ENCODE data around the gene HSPB9.

The HSPB9 gene

GRCh38 chr17:42090964-42091790 is 31.4 kb upstream of the HSPB9 start:
- Histone ChIP-seq H3K27me3 (ENCODE audit: insufficient read depth, low read length, poor library complexity) (no peaks in the 10 kb centered on the region), H2BK5ac (ENCODE audit: low read length) (no peak overlapping the region), H3K23ac (ENCODE audit: low read length) (no peak overlapping the region), H3K4ac (ENCODE audit: low read depth, low read length) (no peak overlapping the region), H3K79me2 (ENCODE audit: control insufficient read depth, insufficient read depth, low read length) (no peaks in the 10 kb centered on the region), H2BK15ac (replicated peaks; ENCODE audit: low read depth) (no peak overlapping the region), H3K56ac (ENCODE audit: low read length) (no peak overlapping the region), H3K36me3 (ENCODE audit: control insufficient read depth, insufficient read depth, low read length) (no peaks in the 10 kb centered on the region), H3K4me1 (ENCODE audit: control insufficient read depth, low read depth, low read length) (no peaks in the 10 kb centered on the region), H3K4me3 (ENCODE audit: low read length) (no peak overlapping the region), H3K79me1 (ENCODE audit: low read length) (no peaks in the 10 kb centered on the region), H3K27ac (ENCODE audit: low read depth, low read length) (no peak overlapping the region), H2BK120ac (ENCODE audit: low read depth, low read length) (no peak overlapping the region), H4K8ac (ENCODE audit: low read depth, low read length) (no peak overlapping the region), H3K4me2 (ENCODE audit: low read length) (no peak overlapping the region), H4K5ac (ENCODE audit: low read length) (no peak overlapping the region), H3K18ac (ENCODE audit: low read length) (no peak overlapping the region), H3K9ac (ENCODE audit: low read length) (no peak overlapping the region), H2AK5ac (ENCODE audit: low read length) (no peak overlapping the region)
- DNase-seq, result no peak
- no CpG with 5 or more reads among the region's 8 CpGs for WGBS (ENCODE audit: extremely low coverage, insufficient coverage, low lambda C conversion rate)

- Histone ChIP-seq H3K27me3 (ENCODE audit: insufficient read depth, low read length, poor library complexity) (peaks cover 10% of the 10 kb centered on the region), H3K56ac (ENCODE audit: low read length) (no peak overlapping the region), H3K4me3 (ENCODE audit: low read length) (no peak overlapping the region), H3K18ac (ENCODE audit: low read length) (no peak overlapping the region), H3K23ac (ENCODE audit: low read length) (no peak overlapping the region), H2BK5ac (ENCODE audit: low read length) (no peak overlapping the region), H4K8ac (ENCODE audit: low read depth, low read length) (no peak overlapping the region), H3K9ac (ENCODE audit: low read length) (no peak overlapping the region), H2BK120ac (ENCODE audit: low read depth, low read length) (no peak overlapping the region), H3K4me2 (ENCODE audit: low read length) (no peak overlapping the region), H3K36me3 (ENCODE audit: control insufficient read depth, insufficient read depth, low read length) (no peaks in the 10 kb centered on the region), H3K27ac (ENCODE audit: low read depth, low read length) (no peak overlapping the region), H4K5ac (ENCODE audit: low read length) (no peak overlapping the region), H2AK5ac (ENCODE audit: low read length) (no peak overlapping the region), H2BK15ac (replicated peaks; ENCODE audit: low read depth) (no peak overlapping the region), H3K79me1 (ENCODE audit: low read length) (no peaks in the 10 kb centered on the region), H3K4ac (ENCODE audit: low read depth, low read length) (no peak overlapping the region), H3K4me1 (ENCODE audit: control insufficient read depth, low read depth, low read length) (no peaks in the 10 kb centered on the region), H3K79me2 (ENCODE audit: control insufficient read depth, insufficient read depth, low read length) (no peaks in the 10 kb centered on the region)
- WGBS (ENCODE audit: extremely low coverage, insufficient coverage, low lambda C conversion rate), result no CpG with 5 or more reads among the region's 6 CpGs
- no peak for DNase-seq
Observed at GRCh38 chr17:42092939-42093338, 29.7 kb upstream of the HSPB9 start.

- Histone ChIP-seq H3K9ac (ENCODE audit: low read length) (no peak overlapping the region), H3K4ac (ENCODE audit: low read depth, low read length) (no peak overlapping the region), H3K36me3 (ENCODE audit: control insufficient read depth, insufficient read depth, low read length) (no peaks in the 10 kb centered on the region), H4K5ac (ENCODE audit: low read length) (no peak overlapping the region), H2BK120ac (ENCODE audit: low read depth, low read length) (no peak overlapping the region), H2BK15ac (replicated peaks; ENCODE audit: low read depth) (no peak overlapping the region), H3K27ac (ENCODE audit: low read depth, low read length) (no peak overlapping the region), H3K4me2 (ENCODE audit: low read length) (no peak overlapping the region), H3K27me3 (ENCODE audit: insufficient read depth, low read length, poor library complexity) (peaks cover 11% of the 10 kb centered on the region), H3K4me3 (ENCODE audit: low read length) (no peak overlapping the region), H3K4me1 (ENCODE audit: control insufficient read depth, low read depth, low read length) (no peaks in the 10 kb centered on the region), H4K8ac (ENCODE audit: low read depth, low read length) (no peak overlapping the region), H3K79me2 (ENCODE audit: control insufficient read depth, insufficient read depth, low read length) (no peaks in the 10 kb centered on the region), H3K23ac (ENCODE audit: low read length) (no peak overlapping the region), H3K79me1 (ENCODE audit: low read length) (no peaks in the 10 kb centered on the region), H2BK5ac (ENCODE audit: low read length) (no peak overlapping the region), H3K18ac (ENCODE audit: low read length) (no peak overlapping the region), H2AK5ac (ENCODE audit: low read length) (no peak overlapping the region), H3K56ac (ENCODE audit: low read length) (no peak overlapping the region)
- no CpG with 5 or more reads among the region's 12 CpGs for WGBS (ENCODE audit: extremely low coverage, insufficient coverage, low lambda C conversion rate)
- no peak for DNase-seq
Observed at GRCh38 chr17:42094375-42095069, 28.1 kb upstream of the HSPB9 start.

GRCh38 chr17:42096360-42097111 is 26.1 kb upstream of the HSPB9 start:
- Histone ChIP-seq H4K5ac (ENCODE audit: low read length) (no peak overlapping the region), H3K18ac (ENCODE audit: low read length) (no peak overlapping the region), H3K79me1 (ENCODE audit: low read length) (no peaks in the 10 kb centered on the region), H3K79me2 (ENCODE audit: control insufficient read depth, insufficient read depth, low read length) (no peaks in the 10 kb centered on the region), H3K27me3 (ENCODE audit: insufficient read depth, low read length, poor library complexity) (peaks cover 11% of the 10 kb centered on the region), H2BK15ac (replicated peaks; ENCODE audit: low read depth) (no peak overlapping the region), H2AK5ac (ENCODE audit: low read length) (no peak overlapping the region), H2BK5ac (ENCODE audit: low read length) (no peak overlapping the region), H3K23ac (ENCODE audit: low read length) (no peak overlapping the region), H2BK120ac (ENCODE audit: low read depth, low read length) (no peak overlapping the region), H3K4ac (ENCODE audit: low read depth, low read length) (no peak overlapping the region), H4K8ac (ENCODE audit: low read depth, low read length) (no peak overlapping the region), H3K4me1 (ENCODE audit: control insufficient read depth, low read depth, low read length) (no peaks in the 10 kb centered on the region), H3K4me3 (ENCODE audit: low read length) (no peak overlapping the region), H3K56ac (ENCODE audit: low read length) (no peak overlapping the region), H3K4me2 (ENCODE audit: low read length) (no peak overlapping the region), H3K36me3 (ENCODE audit: control insufficient read depth, insufficient read depth, low read length) (no peaks in the 10 kb centered on the region), H3K9ac (ENCODE audit: low read length) (no peak overlapping the region), H3K27ac (ENCODE audit: low read depth, low read length) (no peak overlapping the region)
- DNase-seq, result no peak
- WGBS (ENCODE audit: extremely low coverage, insufficient coverage, low lambda C conversion rate), result no CpG with 5 or more reads among the region's 8 CpGs

GRCh38 chr17:42097691-42098631 is 24.6 kb upstream of the HSPB9 start, which contains the start of gene ZNF385C:
Gene ZNF385C, minus strand, starts transcription at chr17:42098473. Its CDS starts 35,417 bp downstream, at chr17:42063056.
- DNase-seq, result no peak
- no peak within 1 kb of the TSS for H2BK120ac ChIP-seq (ENCODE audit: low read depth, low read length)
- no peaks in the 10 kb centered on the region for H3K4me1 ChIP-seq (ENCODE audit: control insufficient read depth, low read depth, low read length)
- peak within 1 kb of the TSS; percentile 28 for H3K4me2 ChIP-seq (ENCODE audit: low read length)
- H3K4me3 ChIP-seq (ENCODE audit: low read length), result no peak within 1 kb of the TSS
- WGBS (ENCODE audit: extremely low coverage, insufficient coverage, low lambda C conversion rate), result no CpG with 5 or more reads among the region's 52 CpGs
- no peak within 1 kb of the TSS for H4K8ac ChIP-seq (ENCODE audit: low read depth, low read length)
- H3K23ac ChIP-seq (ENCODE audit: low read length), result no peak within 1 kb of the TSS
- no peak within 1 kb of the TSS for H3K18ac ChIP-seq (ENCODE audit: low read length)
- H3K79me2 ChIP-seq (ENCODE audit: control insufficient read depth, insufficient read depth, low read length), result no peaks in the 10 kb centered on the region
- no peak within 1 kb of the TSS for H3K9ac ChIP-seq (ENCODE audit: low read length)
- no peaks in the 10 kb centered on the region for H3K36me3 ChIP-seq (ENCODE audit: control insufficient read depth, insufficient read depth, low read length)
- H2BK5ac ChIP-seq (ENCODE audit: low read length), result no peak within 1 kb of the TSS
- no peak within 1 kb of the TSS for H2AK5ac ChIP-seq (ENCODE audit: low read length)
- H3K27ac ChIP-seq (ENCODE audit: low read depth, low read length), result no peak within 1 kb of the TSS
- no peak within 1 kb of the TSS for H3K56ac ChIP-seq (ENCODE audit: low read length)
- H3K4ac ChIP-seq (ENCODE audit: low read depth, low read length), result no peak within 1 kb of the TSS
- H4K5ac ChIP-seq (ENCODE audit: low read length), result no peak within 1 kb of the TSS
- H3K27me3 ChIP-seq (ENCODE audit: insufficient read depth, low read length, poor library complexity), result peaks cover 11% of the 10 kb centered on the region
- H2BK15ac ChIP-seq (replicated peaks; ENCODE audit: low read depth), result no peak within 1 kb of the TSS
- H3K79me1 ChIP-seq (ENCODE audit: low read length), result no peaks in the 10 kb centered on the region
